Esophagus muscularis mucosa (tissue), 4 donors: ENCODE data around the gene TRMT44. TPM values are rescaled to one million over a fixed set of nuclear protein-coding genes. Genes with fewer than 3 reads are reported as not detected.

Experiments used
- DNase-seq: peaks from one replicate; pipeline ENCODE4 v3.0.0-alpha.2; 2017; ENCODE audit errors: extremely low spot score
- H3K27ac ChIP-seq, 4 donors: fragments of 200-600 bp; sonication (generic); replicated peaks in 1 of 4; 1 replicate in 3 of 4; 2 replicates in 1 of 4; pipeline ENCODE4 v1.5.1; 2016 to 2019; ENCODE audit warnings: mild to moderate bottlenecking in 1 of 4
- H3K27me3 ChIP-seq, 4 donors: fragments of 200-600 bp; sonication (generic); one replicate each; pipeline versions ENCODE4 v1.5.1 to v1.6.0; 2016 to 2019
- H3K36me3 ChIP-seq, 4 donors: fragments of 200-600 bp; sonication (generic); one replicate each; pipeline ENCODE4 v1.5.1; 2016 to 2019
- H3K4me1 ChIP-seq, 4 donors: fragments of 200-600 bp; sonication (generic); one replicate each; pipeline ENCODE4 v1.5.1; 2016 to 2019
- H3K4me3 ChIP-seq, 4 donors: fragments of 200-600 bp; sonication (generic); 1 replicate in 2 of 4; 2 replicates in 2 of 4; pipeline ENCODE4 v1.5.1; 2016 to 2019; ENCODE audit warnings: mild to moderate bottlenecking in 4 of 4, moderate library complexity in 1 of 4
- H3K9me3 ChIP-seq, 4 donors: fragments of 200-600 bp; sonication (generic); 1 replicate in 3 of 4; 2 replicates in 1 of 4; pipeline ENCODE4 v1.5.1; 2016 to 2019
- EP300 ChIP-seq: sonication (generic); formaldehyde crosslinking; IDR thresholded peaks from one replicate; pipeline ENCODE4 v1.6.1; 2017; ENCODE audit warnings: antibody characterized with exemption
- POLR2A ChIP-seq: fragments of 450-650 bp; IDR thresholded peaks from one replicate; pipeline ENCODE4 v1.6.1; 2017; ENCODE audit warnings: antibody characterized with exemption, moderate library complexity, mild to moderate bottlenecking, low read depth
- POLR2AphosphoS5 ChIP-seq, 2 donors: sonication (generic); formaldehyde crosslinking; IDR thresholded peaks; one replicate each; pipeline ENCODE4 v1.6.1; 2017; ENCODE audit warnings: antibody characterized with exemption in 2 of 2
- WGBS: methylation state at CpG from one replicate; pipeline ENCODE4 v1.1.5; 2018; 5-methylcytosine and 5-hydroxymethylcytosine counted together
- intact Hi-C: fragments of 100-400 bp; cut with DNase I; formaldehyde crosslinking; loops from one replicate; pipeline ENCODE4 v1.15.1; 2023
- total RNA-seq, 4 donors: library from RNA; depleted of rRNA; stranded (reverse); fragments of >200 nt; gene quantifications; one replicate each; pipeline versions ENCODE4 v1.1.0 to v1.2.1, GENCODE V29; 2016
- TF ChIP-seq, protein P1 (sequence below), 3 experiments: fragments of 200-600 bp in 2 of 3; fragments of 450-650 bp in 1 of 3; sonication (generic) in 2 of 3; IDR thresholded peaks; one replicate each; pipeline ENCODE4 v1.5.1; 2017 to 2019; ENCODE audit warnings: antibody characterized with exemption in 3 of 3, mild to moderate bottlenecking in 2 of 3, moderate library complexity in 1 of 3

The TRMT44 gene
- total RNA-seq, 4 donors from 2014 or later, result 14.6 to 21.6 (median 19.4) TPM

- Histone ChIP-seq H3K27me3 (no peaks in the 10 kb centered on the region), H3K4me1 (no peaks in the 10 kb centered on the region), H3K9me3 (no peaks in the 10 kb centered on the region), H3K27ac (no peak overlapping the region), H3K36me3 (no peaks in the 10 kb centered on the region), H3K4me3 (no peak overlapping the region)
- intact Hi-C loops, result no loop called here
- WGBS, result 92% methylated on average over 10 of the region's 10 CpGs
- TF ChIP-seq POLR2AphosphoS5 (IDR thresholded peaks at IDR 0.05), result no peak
- no peak for TF ChIP-seq EP300
- TF ChIP-seq, protein P1, sequence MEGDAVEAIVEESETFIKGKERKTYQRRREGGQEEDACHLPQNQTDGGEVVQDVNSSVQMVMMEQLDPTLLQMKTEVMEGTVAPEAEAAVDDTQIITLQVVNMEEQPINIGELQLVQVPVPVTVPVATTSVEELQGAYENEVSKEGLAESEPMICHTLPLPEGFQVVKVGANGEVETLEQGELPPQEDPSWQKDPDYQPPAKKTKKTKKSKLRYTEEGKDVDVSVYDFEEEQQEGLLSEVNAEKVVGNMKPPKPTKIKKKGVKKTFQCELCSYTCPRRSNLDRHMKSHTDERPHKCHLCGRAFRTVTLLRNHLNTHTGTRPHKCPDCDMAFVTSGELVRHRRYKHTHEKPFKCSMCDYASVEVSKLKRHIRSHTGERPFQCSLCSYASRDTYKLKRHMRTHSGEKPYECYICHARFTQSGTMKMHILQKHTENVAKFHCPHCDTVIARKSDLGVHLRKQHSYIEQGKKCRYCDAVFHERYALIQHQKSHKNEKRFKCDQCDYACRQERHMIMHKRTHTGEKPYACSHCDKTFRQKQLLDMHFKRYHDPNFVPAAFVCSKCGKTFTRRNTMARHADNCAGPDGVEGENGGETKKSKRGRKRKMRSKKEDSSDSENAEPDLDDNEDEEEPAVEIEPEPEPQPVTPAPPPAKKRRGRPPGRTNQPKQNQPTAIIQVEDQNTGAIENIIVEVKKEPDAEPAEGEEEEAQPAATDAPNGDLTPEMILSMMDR (IDR thresholded peaks at IDR 0.05), result no peak
- TF ChIP-seq POLR2A, result no peak
- DNase-seq, result no peak
Measured at GRCh38 chr4:8514391-8514790, 73.8 kb downstream of the TRMT44 start.

- 81% methylated on average over 13 of the region's 18 CpGs for WGBS
- no peak for DNase-seq
Measured at GRCh38 chr4:8515316-8516060, 74.9 kb downstream of the TRMT44 start.

DNA sequence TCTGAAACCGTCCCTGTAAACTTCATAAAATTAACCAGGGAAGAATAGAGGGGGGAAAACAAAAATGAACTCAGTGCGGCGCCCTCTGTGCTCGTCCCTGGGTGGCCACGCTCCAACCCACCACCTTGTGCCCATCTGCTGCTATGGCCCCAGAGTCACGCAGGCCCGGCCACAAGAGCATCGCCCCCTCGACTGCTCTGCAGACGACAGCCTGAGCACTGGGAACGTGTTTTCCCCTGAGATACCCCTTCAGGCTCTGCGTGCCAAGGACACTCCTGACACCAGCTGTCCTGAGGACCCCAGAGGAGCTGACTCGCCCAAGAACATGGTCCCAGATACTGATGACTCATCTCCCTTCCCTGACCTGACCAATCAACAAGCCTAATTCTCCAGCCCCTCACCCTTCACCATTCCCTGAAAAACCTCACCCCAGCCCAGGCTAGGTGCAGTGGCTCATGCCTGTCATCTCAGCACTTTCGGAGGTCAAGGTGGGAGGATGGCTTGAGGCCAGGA is 75.5 kb downstream of the TRMT44 start:
- TF ChIP-seq, protein P1 (IDR thresholded peaks at IDR 0.05), result no peak
- TF ChIP-seq EP300, result no peak
- TF ChIP-seq POLR2A, result no peak
- no peak for TF ChIP-seq POLR2AphosphoS5 (IDR thresholded peaks at IDR 0.05)
- DNase-seq, result no peak
- H3K27me3 ChIP-seq, result no peaks in the 10 kb centered on the region
- H3K36me3 ChIP-seq, result no peaks in the 10 kb centered on the region
- H3K27ac ChIP-seq, result no peak overlapping the region
- 76% methylated on average over 12 of the region's 14 CpGs for WGBS
- H3K4me3 ChIP-seq, result no peak overlapping the region
- intact Hi-C loops, result no loop called here
- H3K4me1 ChIP-seq, result no peaks in the 10 kb centered on the region
- H3K9me3 ChIP-seq, result peaks cover 0 to 13% (median 8%) of the 10 kb centered on the region in 4 donors

More at GRCh38 chr4:8515316-8516060, 74.9 kb downstream of the TRMT44 start:
- intact Hi-C loops, result no loop called here
- no peaks in the 10 kb centered on the region for H3K27me3 ChIP-seq
- no peak overlapping the region for H3K4me3 ChIP-seq
- H3K36me3 ChIP-seq, result no peaks in the 10 kb centered on the region
- H3K4me1 ChIP-seq, result no peaks in the 10 kb centered on the region
- no peak for TF ChIP-seq EP300
- TF ChIP-seq, protein P1 (IDR thresholded peaks at IDR 0.05), result no peak
- TF ChIP-seq POLR2AphosphoS5 (IDR thresholded peaks at IDR 0.05), result no peak
- no peak for TF ChIP-seq POLR2A
- H3K9me3 ChIP-seq, result peaks cover 0 to 6% (median 2%) of the 10 kb centered on the region in 4 donors
- no peak overlapping the region for H3K27ac ChIP-seq

- Histone ChIP-seq H3K4me3 (no peak overlapping the region), H3K27ac (no peak overlapping the region), H3K9me3 (peaks cover 0 to 22% (median 14%) of the 10 kb centered on the region in 4 donors), H3K27me3 (no peaks in the 10 kb centered on the region), H3K36me3 (no peaks in the 10 kb centered on the region), H3K4me1 (no peaks in the 10 kb centered on the region)
- intact Hi-C loops, result no loop called here
- WGBS, result 71% methylated on average over 5 of the region's 5 CpGs
- no peak for DNase-seq
- TF ChIP-seq POLR2A (no peak), POLR2AphosphoS5 (IDR thresholded peaks at IDR 0.05) (no peak), EP300 (no peak)
- TF ChIP-seq, protein P1 (IDR thresholded peaks at IDR 0.05), result no peak
Measured at GRCh38 chr4:8516996-8517550, 76.5 kb downstream of the TRMT44 start.
